Inflammatory macrophage treated with lipopolysaccharide for 4 hours (primary cell): ENCODE results near the gene GPC4.
"Not testable (repeated sequence)": the region's sequence is repeated elsewhere in the genome, so short reads cannot be mapped to it uniquely, and the experiment has no call there.

Source experiments
- DNase-seq: peaks from one replicate; pipeline ENCODE4 v3.0.0-alpha.2; 2020

GPC4 gene

DNA sequence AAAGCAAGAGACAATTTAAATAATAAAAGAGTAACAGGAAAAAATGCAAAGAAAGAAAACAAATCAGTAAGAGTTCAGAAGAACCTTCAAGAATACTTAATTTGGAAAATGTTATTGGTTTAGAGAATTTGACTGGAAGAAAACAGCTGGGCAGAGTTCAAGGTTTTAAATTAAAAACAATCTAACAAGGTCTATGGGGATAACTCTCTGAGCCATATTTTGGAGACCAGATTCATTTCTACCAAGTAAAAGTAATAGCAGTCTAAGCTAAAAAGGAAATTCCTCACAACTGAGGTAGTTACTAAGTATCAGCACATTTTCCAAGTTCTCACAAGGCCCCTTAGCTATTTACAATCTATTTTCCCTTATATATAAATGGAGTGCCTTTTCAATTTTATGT lies 114.7 kb downstream of the GPC4 start:
- DNase-seq: no peak

DNA sequence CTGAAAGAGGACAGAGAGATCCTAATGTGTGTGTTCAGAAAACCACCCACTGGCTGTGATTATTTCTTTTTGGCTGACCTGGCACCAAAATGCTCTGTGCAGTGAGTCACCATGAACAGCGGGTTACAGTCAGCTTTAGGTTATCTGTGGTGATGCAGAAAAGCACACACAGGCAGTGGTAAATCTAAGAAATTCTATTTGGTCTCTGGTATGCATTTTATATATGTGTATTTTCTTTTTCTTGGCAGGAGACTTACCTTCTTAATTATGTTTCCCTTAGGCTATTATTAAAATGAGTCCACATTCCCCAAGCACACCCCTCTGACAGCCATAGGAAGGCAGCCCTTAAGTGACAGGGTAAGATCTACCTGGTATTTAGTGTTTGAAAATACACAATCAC lies 118.0 kb downstream of the GPC4 start:
- no peak for DNase-seq

DNA sequence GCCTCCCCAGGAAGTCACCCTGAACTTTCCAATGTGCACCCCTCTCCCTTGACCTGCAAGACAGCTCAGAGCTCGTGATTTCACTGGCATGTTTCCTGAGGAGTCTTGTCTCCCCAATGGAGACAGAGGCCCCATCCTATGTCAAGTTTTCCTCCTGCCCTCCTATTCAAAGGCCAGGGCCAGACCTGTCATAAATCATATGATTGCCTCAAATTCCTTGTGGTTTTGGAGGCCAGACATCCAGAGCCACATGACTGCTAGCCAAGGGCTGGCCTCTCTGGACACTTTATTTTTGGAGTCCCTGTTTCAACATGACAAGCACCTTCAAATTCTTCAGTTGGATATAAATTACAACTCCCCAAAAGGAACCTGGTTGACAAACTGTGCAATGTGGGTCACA lies 121.2 kb downstream of the GPC4 start:
- no peak for DNase-seq

DNA sequence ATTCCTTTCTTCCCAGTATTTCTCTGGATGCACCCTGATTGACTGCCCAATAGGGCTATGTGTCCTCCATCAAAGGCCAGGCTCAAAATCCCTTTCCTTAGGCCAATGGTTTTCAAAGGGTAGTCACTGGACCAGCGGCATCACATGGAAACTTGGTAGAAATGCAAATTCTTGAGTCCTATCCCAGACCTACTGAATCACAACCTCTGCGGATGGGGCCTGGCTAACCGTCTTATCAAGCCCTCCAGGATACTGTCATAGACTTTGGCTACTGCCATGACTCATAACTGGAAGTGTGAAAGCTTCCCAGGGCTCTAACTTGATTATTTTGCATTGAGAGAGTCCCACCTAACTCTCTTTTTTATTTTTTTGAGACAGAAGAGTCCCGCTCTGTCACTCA lies 125.2 kb downstream of the GPC4 start:
- no peak for DNase-seq

DNA sequence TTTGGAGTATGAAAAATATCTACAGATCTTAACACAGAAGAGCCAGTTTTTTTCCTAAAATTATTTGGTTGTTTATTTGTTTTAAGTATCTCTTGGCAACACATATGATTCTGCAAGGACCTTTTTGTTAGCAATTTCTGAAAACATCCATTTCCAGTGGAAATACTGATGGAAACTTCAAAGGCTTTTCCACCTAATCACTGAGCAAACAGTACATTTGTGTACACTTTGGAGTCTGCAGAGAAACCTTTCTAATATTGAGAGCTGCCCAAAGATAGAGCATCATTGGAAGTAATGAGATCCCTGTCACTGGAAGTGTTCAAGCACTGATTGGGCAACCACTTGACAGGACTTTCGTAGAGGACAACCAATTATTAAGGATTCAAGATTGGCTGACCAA lies 127.4 kb downstream of the GPC4 start:
- no peak for DNase-seq

DNA sequence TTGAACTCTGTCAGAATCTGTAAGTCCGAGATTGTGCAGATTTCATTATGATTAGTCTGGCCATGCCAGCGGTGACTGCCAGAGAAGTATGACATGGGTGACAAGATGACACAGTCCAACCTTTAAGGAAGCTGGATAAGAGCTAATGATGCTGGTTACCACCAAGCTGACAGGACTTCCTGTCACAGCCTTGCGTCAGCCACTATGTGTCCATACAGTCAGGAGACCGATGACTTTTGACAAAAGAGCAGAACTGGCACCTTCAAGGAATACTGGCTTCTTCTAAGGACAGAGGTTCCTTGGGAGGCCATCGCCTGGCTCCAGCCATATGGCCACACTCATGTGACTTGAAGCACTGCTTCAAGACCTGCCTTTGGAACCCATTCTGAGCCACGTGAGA lies 129.9 kb downstream of the GPC4 start:
- DNase-seq: peak; percentile 47

DNA sequence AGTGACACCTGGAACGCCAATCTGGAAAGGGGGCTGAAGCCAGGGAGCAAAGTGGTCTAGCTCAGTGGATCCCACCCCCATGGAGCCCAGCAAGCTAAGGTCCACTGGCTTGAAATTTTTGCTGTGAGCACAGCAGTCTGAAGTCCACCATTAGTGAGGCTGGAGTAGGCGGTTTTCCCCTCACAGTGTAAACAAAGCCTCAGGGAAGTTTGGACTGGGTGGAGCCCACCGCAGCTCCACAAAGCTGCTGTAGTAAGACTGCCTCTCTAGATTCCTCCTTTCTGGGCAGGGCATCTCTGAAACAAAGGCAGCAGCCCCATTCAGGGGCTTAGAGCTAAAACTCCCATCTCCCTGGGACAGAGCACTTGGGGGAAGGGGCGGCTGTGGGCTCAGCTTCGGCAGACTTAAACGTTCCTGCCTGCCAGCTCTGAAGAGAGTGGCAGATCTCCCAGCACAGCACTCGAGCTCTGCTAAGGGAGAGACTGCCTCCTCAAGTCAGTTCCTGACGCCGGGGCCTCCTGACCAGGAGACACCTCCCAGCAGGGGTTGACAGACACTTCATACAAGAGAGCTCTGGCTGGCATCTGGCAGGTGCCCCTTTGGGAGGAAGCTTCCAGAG lies 136.1 kb downstream of the GPC4 start:
- not testable (repeated sequence) for DNase-seq

DNA sequence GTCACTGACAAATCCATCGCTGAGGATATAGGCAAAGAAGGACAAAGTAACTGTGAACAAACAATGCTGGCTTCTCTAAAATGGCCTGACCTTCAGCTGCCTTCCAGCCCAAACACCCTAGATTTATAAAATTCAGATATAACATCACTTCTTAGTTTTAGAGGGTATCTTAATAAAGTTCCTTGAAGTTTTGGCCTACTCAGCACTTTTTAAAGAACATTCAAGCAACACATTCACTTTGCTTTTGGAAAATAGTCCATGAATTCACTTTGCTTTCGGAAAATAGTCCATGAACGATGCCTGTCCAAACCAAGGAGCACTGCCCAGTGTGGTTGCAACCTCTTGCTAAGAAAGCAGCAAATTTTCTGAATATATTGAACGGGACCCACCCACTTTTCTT lies 142.1 kb downstream of the GPC4 start:
- DNase-seq: no peak

DNA sequence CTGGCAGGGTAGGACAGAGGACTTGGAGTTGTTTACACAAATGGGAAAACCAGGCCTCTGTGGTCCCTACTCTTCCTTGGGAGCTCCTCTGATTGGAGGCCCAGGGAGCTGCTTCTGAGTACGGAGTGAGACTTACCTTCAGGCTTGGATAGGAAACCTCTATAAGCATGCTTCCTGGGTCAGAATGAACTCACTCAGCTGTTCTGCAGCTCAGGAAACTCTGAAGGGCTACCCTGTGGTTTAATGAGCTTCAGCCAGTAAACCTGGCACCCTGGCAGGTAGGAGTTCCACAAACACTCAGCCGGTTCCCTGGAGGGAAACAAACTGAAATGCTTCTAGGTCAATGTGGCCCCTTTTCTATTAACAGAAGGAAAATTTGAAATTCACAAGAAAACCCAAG lies 146.1 kb downstream of the GPC4 start:
- DNase-seq: no peak

DNA sequence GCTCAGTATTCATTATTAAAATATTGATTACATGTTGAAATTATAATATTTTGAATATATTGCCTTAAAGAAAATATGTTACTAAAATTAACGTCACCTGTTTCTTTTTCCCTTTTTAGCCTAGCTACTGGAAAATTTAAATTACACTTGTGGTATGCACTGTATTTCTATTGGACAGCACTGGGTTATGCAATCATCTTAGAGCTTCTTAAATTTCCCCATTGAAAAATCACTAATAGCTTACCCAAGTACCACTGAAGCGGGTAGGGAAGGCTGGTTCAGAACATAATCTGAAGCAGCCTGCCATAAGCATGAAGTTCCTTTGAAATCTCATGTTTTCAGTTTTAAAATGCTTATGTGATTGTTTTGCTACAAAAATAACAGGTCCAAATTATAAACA lies 147.7 kb downstream of the GPC4 start:
- no peak for DNase-seq

DNA sequence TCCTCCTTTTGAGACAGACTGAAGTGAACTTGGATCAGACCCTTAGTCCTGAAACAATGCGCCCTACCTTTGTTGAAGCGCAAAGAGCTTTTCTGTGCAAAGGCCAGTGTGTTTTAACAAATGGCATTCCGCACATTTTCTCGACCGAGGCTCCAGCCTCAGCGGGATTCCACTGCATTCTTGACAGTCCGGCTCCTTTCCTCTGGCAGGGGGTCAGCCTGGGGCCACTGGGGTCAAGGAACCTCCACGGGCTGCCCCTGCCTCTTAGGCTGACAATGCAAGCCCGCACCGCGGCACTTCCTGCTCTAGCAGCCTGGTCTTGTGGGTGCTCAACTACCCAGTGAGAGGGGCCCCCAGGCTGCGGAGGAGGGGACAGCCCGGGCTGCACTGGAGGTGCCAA lies 150.0 kb downstream of the GPC4 start:
- DNase-seq: no peak

DNA sequence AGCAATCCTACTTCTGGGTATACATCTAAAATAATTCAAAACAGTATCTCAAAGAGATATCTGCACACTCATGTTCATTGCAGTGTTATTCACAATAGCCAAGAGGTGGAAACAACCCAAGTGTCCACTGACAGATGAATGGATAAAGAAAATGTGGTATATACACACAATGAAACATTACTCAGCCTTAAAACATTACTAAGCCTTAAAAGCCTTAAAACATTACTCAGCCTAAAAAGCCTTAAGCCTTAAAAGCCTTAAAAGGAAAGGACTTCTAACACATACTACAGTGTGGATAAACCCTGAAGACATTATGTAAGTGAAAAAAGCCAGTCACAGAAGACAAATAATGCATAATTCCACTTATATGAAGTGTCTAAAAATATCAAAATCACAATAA lies 156.8 kb downstream of the GPC4 start:
- no peak for DNase-seq

DNA sequence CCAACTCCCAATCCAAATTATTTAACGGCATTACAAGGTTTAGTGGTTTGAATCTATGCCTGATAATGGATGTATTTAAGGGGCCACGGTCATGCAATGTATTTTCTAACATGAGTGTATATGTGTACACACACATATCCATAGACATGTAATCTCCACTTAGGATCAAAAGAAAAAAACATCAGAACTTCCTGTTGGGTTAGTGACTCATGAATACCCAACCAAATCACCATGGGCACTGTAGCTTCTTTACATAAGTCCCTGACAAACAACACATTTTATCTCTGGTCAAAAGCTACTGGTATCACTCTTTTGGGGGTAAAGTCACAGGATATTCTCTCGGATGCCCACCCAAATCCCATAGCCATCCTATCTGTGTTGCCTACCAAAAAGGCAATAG lies 160.6 kb downstream of the GPC4 start:
- no peak for DNase-seq

DNA sequence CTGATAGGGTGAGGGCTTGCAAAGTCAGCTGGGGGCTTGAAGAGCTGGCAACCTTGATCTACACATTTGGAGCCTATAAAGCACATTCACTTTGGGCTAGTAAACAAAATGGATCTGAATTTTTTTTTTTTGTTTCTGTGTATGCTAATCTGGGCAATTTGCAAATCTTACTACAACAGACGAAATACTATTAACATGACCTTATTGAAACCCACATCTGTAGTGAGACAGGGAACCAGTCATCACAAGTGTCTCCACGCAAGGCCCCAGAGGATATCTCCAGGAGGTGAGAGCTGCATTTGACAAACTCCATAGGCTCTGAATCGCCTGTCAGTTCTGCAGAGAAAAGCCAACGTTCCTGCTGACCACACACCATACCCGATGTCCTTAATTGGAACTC lies 164.1 kb downstream of the GPC4 start:
- no peak for DNase-seq

DNA sequence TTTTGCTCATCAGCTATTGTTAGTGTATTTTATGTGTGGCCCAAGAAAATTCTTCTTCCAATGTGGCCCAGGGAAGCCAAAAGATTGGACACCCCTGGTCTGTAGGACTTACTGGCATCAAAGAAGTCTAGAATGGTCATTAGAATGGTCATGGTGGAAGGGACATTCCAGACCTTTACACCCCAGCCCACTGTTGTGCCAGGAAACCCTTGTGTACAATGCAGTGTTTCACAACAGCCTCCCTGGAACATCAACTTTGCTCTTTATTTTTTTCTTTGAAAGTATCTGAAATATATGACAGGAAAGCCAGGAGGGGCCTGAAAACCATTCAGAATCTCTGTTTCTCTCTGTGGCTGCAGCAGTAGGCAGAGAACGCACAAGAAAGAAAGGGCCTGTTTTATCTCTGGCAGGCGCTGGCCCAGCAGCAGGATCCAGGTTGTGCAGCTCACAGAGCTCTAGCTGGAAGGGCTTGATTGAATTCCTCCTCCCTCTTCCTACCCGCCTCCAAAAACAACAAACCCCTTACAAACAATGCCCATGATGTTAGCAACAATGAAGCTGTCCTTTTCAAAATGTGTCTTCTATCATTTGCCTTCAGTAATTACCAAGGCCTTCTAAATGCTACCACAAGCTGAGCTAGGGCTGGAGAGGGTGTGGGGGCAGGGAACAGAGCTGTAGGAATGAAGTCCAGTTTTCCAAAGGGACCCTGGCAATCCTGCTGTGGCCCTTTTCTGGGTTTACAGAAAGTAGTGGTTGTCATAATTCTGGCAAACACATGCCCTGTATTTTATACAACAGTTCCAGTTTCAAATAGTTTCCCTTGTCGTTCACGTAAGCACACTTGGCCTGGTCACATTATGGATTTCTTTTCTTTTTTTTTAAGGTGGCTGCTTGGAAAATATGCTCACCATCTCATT lies 164.8 kb downstream of the GPC4 start:
- no peak for DNase-seq
